ENCODE results near the gene FAM53B.

DNA sequence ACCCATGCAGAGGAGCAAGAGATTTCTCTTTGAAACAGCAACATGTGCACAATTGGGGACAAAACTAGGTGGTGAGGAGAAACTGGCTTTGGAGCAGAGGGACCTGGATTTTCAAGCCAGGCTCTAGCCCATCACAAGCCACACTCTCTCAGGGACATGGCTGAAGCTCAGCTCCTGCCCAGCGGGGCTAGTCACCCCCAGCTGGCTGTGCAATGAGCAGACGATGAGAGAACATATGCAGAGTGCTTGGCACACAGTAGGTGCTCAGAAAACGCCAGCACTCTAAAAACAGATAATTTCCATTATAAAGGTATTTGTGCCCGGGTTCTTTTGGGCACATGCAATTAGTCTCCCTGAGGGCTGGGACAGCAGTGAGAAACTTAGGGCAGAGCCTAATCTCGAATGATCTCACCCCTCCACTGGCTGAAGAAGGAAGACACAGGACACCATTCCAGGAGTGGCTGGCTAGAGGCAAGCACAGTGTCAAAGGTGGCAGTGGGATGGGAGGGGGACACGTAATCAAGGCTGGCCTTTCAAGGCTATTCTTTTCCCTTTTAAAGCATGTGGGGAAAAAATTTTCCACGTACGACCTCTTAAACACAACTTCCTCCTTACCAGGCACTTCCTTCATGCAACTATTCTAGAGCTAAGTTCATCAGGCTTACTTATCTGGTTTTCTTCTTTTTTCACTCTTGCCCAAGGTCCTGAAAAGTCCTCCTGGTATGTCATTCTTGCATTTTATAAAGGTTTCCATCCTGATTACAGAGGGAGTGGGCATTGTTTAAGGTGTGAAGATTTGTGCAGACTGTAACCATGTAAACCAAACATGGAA lies 15.1 kb downstream of the FAM53B start:
- TF ChIP-seq POLR2A (IDR thresholded peaks at IDR 0.05) (no peak), POLR2AphosphoS5 (IDR thresholded peaks at IDR 0.05) (no peak), EP300 (IDR thresholded peaks at IDR 0.05) (no peak)
- TF ChIP-seq, protein P1, sequence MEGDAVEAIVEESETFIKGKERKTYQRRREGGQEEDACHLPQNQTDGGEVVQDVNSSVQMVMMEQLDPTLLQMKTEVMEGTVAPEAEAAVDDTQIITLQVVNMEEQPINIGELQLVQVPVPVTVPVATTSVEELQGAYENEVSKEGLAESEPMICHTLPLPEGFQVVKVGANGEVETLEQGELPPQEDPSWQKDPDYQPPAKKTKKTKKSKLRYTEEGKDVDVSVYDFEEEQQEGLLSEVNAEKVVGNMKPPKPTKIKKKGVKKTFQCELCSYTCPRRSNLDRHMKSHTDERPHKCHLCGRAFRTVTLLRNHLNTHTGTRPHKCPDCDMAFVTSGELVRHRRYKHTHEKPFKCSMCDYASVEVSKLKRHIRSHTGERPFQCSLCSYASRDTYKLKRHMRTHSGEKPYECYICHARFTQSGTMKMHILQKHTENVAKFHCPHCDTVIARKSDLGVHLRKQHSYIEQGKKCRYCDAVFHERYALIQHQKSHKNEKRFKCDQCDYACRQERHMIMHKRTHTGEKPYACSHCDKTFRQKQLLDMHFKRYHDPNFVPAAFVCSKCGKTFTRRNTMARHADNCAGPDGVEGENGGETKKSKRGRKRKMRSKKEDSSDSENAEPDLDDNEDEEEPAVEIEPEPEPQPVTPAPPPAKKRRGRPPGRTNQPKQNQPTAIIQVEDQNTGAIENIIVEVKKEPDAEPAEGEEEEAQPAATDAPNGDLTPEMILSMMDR (IDR thresholded peaks at IDR 0.05): no peak
